Astrocyte of the cerebellum (primary cell): ENCODE data around the gene CACNA2D3.

ENCODE experiments used
- DNase-seq: peaks from one replicate; pipeline ENCODE4 v3.0.0-alpha.2; 2011; ENCODE audit warnings: low read depth
- H3K4me3 ChIP-seq: 2 replicates; pipeline ENCODE4 v1.5.1; 2011; ENCODE audit warnings: mild to moderate bottlenecking, low read depth, low read length, moderate library complexity
- CTCF ChIP-seq: IDR thresholded peaks from 2 replicates; pipeline ENCODE4 v1.5.1; 2012; ENCODE audit warnings: low read length, low read depth, moderate library complexity, mild to moderate bottlenecking; ENCODE audit errors: missing control alignments
- in situ Hi-C: cut with HindIII; loops from 2 replicates; pipeline ENCODE4 v1.10.0; 2017; ENCODE audit warnings: low sequenced_read_pairs

Gene CACNA2D3

GRCh38 chr3:54892168-54892567 lies 769.8 kb downstream of the CACNA2D3 start:
- no peak overlapping the region for H3K4me3 ChIP-seq
- in situ Hi-C loops = no loop called here
- DNase-seq = no peak
- TF ChIP-seq CTCF = no peak

GRCh38 chr3:54895613-54896012 lies 773.3 kb downstream of the CACNA2D3 start:
- in situ Hi-C loops = no loop called here

GRCh38 chr3:54897028-54897711 lies 774.8 kb downstream of the CACNA2D3 start:
- TF ChIP-seq CTCF = no peak
- no peak overlapping the region for H3K4me3 ChIP-seq
- peak; percentile 56 for DNase-seq
- in situ Hi-C loops = no loop called here

More at GRCh38 chr3:54895613-54896012, 773.3 kb downstream of the CACNA2D3 start:
- H3K4me3 ChIP-seq = no peak overlapping the region
- TF ChIP-seq CTCF = no peak
- DNase-seq = no peak

- no peak overlapping the region for H3K4me3 ChIP-seq
- in situ Hi-C loops = no loop called here
- TF ChIP-seq CTCF = no peak
- DNase-seq = no peak
Observed at GRCh38 chr3:54899273-54899672, 776.9 kb downstream of the CACNA2D3 start.

- no peak for TF ChIP-seq CTCF
- H3K4me3 ChIP-seq = no peak overlapping the region
- in situ Hi-C loops = no loop called here
- no peak for DNase-seq
Observed at GRCh38 chr3:54900838-54901591, 778.7 kb downstream of the CACNA2D3 start.

GRCh38 chr3:54901906-54902685 lies 779.7 kb downstream of the CACNA2D3 start:
- in situ Hi-C loops = no loop called here
- H3K4me3 ChIP-seq = no peak overlapping the region
- DNase-seq = no peak
- no peak for TF ChIP-seq CTCF
